GM12864 (cell line): ENCODE results near the gene NHSL1.

ENCODE experiments used
- DNase-seq: peaks from one replicate; pipeline ENCODE4 v3.0.0-alpha.2; 2011; ENCODE audit warnings: low read depth
- H3K4me3 ChIP-seq: 2 replicates; pipeline ENCODE4 v1.5.1; 2011; ENCODE audit warnings: mild to moderate bottlenecking, low read depth, low read length, control low read depth
- CTCF ChIP-seq: IDR thresholded peaks from 2 replicates; pipeline ENCODE4 v1.5.1; 2011; ENCODE audit warnings: low read depth, mild to moderate bottlenecking, moderate library complexity, low read length, control low read depth, inconsistent platforms; ENCODE audit errors: missing control alignments

NHSL1 gene

GRCh38 chr6:138515657-138516248 lies 16.5 kb upstream of the NHSL1 start:
- no peak for TF ChIP-seq CTCF
- H3K4me3 ChIP-seq = no peak overlapping the region
- no peak for DNase-seq

- no peak for TF ChIP-seq CTCF
- no peak overlapping the region for H3K4me3 ChIP-seq
- no peak for DNase-seq
Observed at GRCh38 chr6:138514860-138515540, 15.7 kb upstream of the NHSL1 start.

GRCh38 chr6:138512609-138513008 lies 13.3 kb upstream of the NHSL1 start:
- no peak for DNase-seq
- TF ChIP-seq CTCF = no peak
- no peak overlapping the region for H3K4me3 ChIP-seq

GRCh38 chr6:138510093-138510492 lies 10.8 kb upstream of the NHSL1 start:
- DNase-seq = no peak
- H3K4me3 ChIP-seq = no peak overlapping the region
- TF ChIP-seq CTCF = no peak

GRCh38 chr6:138509371-138509770 lies 10.1 kb upstream of the NHSL1 start:
- TF ChIP-seq CTCF = peak; percentile 53
- DNase-seq = no peak
- H3K4me3 ChIP-seq = no peak overlapping the region

- no peak for TF ChIP-seq CTCF
- no peak overlapping the region for H3K4me3 ChIP-seq
- DNase-seq = no peak
Observed at GRCh38 chr6:138508676-138508988, 9.3 kb upstream of the NHSL1 start.

- TF ChIP-seq CTCF = no peak
- no peak for DNase-seq
- H3K4me3 ChIP-seq = no peak overlapping the region
Observed at GRCh38 chr6:138507977-138508675, 8.8 kb upstream of the NHSL1 start.
